22Rv1 (cell line): ENCODE measurements around the gene RBM28.
A peak's percentile ranks its signal among the peaks of the same experiment; 100 is the strongest.

Source experiments
- H3K27ac ChIP-seq: fragments of 450-650 bp; 2 replicates; pipeline ENCODE4 v1.5.1; 2017
- CTCF ChIP-seq: fragments of 450-650 bp; IDR thresholded peaks from 2 replicates; pipeline ENCODE4 v1.5.1; 2017; ENCODE audit warnings: mild to moderate bottlenecking
- ZFX ChIP-seq: fragments of 450-650 bp; IDR thresholded peaks from 2 replicates; pipeline ENCODE4 v1.6.1; 2017; ENCODE audit warnings: antibody characterized with exemption, borderline replicate concordance

The RBM28 gene

GRCh38 chr7:128343554-128344430, at the start of gene RBM28:
Gene RBM28 (minus strand): TSS chr7:128343908. CDS start chr7:128343793, 115 bp downstream.
- peak within 1 kb of the TSS; percentile 89 for H3K27ac ChIP-seq
- TF ChIP-seq ZFX = no peak
- no peak for TF ChIP-seq CTCF

GRCh38 chr7:128392446-128393327, 49.0 kb upstream of the RBM28 start:
- TF ChIP-seq CTCF (no peak), ZFX (no peak)
- H3K27ac ChIP-seq = no peak overlapping the region

- H3K27ac ChIP-seq = no peak overlapping the region
- TF ChIP-seq CTCF (no peak), ZFX (no peak)
Measured at GRCh38 chr7:128391805-128392204, 48.1 kb upstream of the RBM28 start.

- H3K27ac ChIP-seq = no peak overlapping the region
- TF ChIP-seq CTCF (no peak), ZFX (no peak)
Measured at GRCh38 chr7:128390871-128391565, 47.3 kb upstream of the RBM28 start.

- H3K27ac ChIP-seq = no peak overlapping the region
- no peak for TF ChIP-seq ZFX
- no peak for TF ChIP-seq CTCF
Measured at GRCh38 chr7:128389618-128390329, 46.1 kb upstream of the RBM28 start.

GRCh38 chr7:128389085-128389617, 45.4 kb upstream of the RBM28 start:
- H3K27ac ChIP-seq = no peak overlapping the region
- TF ChIP-seq CTCF (no peak), ZFX (no peak)
